B cell (primary cell): ENCODE measurements around the gene MMAB.

Experiments
- CTCF ChIP-seq: fragments of 200-600 bp; IDR thresholded peaks from one replicate; pipeline ENCODE4 v1.8.0; 2022; ENCODE audit warnings: antibody characterized with exemption, mild to moderate bottlenecking
- EZH2 ChIP-seq: IDR thresholded peaks from 2 replicates; pipeline ENCODE4 v1.6.1; 2012; ENCODE audit warnings: borderline replicate concordance, low read depth, mild to moderate bottlenecking, moderate library complexity, low read length; ENCODE audit not compliant: insufficient read depth, poor library complexity, severe bottlenecking

- TF ChIP-seq CTCF (no peak), EZH2 (no peak)
Measured at GRCh38 chr12:109596418-109597244, 23.3 kb upstream of the MMAB start.
